Right lobe of liver (tissue), 6 donors: ENCODE data around the gene AKAP13. TPM values are rescaled to one million over a fixed set of nuclear protein-coding genes. Genes with fewer than 3 reads are reported as not detected.

Experiments
- ATAC-seq, 4 donors: fragments of 200-7000 bp; cut with Tn5 transposase; one replicate each; pipeline ENCODE4 v1.9.1; 2020; ENCODE audit warnings: mild to moderate bottlenecking in 4 of 4, moderate library complexity in 4 of 4
- DNase-seq, 3 donors: peaks; one replicate each; pipeline ENCODE4 v3.0.0-alpha.2; 2020
- H3K27ac ChIP-seq, 3 donors: fragments of 200-600 bp; one replicate each; pipeline ENCODE4 v1.8.0; 2022
- H3K27me3 ChIP-seq, 2 donors: fragments of 200-600 bp; one replicate each; pipeline ENCODE4 v1.8.0; 2022
- H3K36me3 ChIP-seq, 4 donors: fragments of 200-600 bp; sonication (generic) in 1 of 4; one replicate each; pipeline versions ENCODE4 v1.5.1 to v1.8.0; 2017 to 2022; ENCODE audit warnings: control low read depth in 1 of 4
- H3K4me1 ChIP-seq, 4 donors: fragments of 200-600 bp; sonication (generic) in 1 of 4; one replicate each; pipeline versions ENCODE4 v1.5.1 to v1.8.0; 2017 to 2022; ENCODE audit warnings: control low read depth in 1 of 4
- H3K4me3 ChIP-seq, 3 donors: fragments of 200-600 bp; one replicate each; pipeline ENCODE4 v1.8.0; 2022
- H3K9me3 ChIP-seq, 4 donors: fragments of 200-600 bp; sonication (generic) in 1 of 4; one replicate each; pipeline versions ENCODE4 v1.5.1 to v1.8.0; 2017 to 2022; ENCODE audit warnings: control low read depth in 1 of 4
- POLR2A ChIP-seq: fragments of 450-650 bp; IDR thresholded peaks from one replicate; pipeline ENCODE4 v1.6.1; 2017; ENCODE audit warnings: antibody characterized with exemption, mild to moderate bottlenecking
- WGBS: methylation state at CpG from one replicate; pipeline ENCODE4 v1.1.6; 2018; ENCODE audit warnings: low coverage, low lambda C conversion rate; ENCODE audit not compliant: insufficient coverage; ENCODE audit errors: missing lambda C conversion rate; 5-methylcytosine and 5-hydroxymethylcytosine counted together
- intact Hi-C, 2 donors: fragments of 100-400 bp; cut with DNase I; formaldehyde crosslinking; loops; one replicate each; pipeline versions ENCODE4 v1.11.2 to v1.14.1; 2022
- total RNA-seq, 6 experiments: library from RNA; depleted of rRNA in 2 of 6; stranded (reverse); fragments of >200 nt in 2 of 6; fragmentation: NEBNext Ultra II Directional in 3 of 6; extraction: Animal tissue kit (Norgen Biotek cat#: 25700) in 3 of 6; gene quantifications; one replicate each; pipeline versions ENCODE4 v1.1.0 to v1.2.4, GENCODE V29; 2016 to 2023
- TF ChIP-seq, protein P1 (sequence below), 4 donors: fragments of 200-600 bp in 3 of 4; fragments of 450-650 bp in 1 of 4; IDR thresholded peaks; one replicate each; pipeline versions ENCODE4 v1.5.1 to v1.8.0; 2016 to 2022; ENCODE audit warnings: antibody characterized with exemption in 4 of 4, mild to moderate bottlenecking in 2 of 4
- donor health status: DM: no; HTN: yes; CAD: no.
- donor health status: DM: no; HTN: no; CAD: no.
- donor health status: DM: no; HTN: no; CAD: no.
- donor health status: DM: no; HTN: yes; CAD: no.
- donor health status: DM: no; HTN: yes; CAD: no.

AKAP13 gene
- total RNA-seq, 6 experiments from 2014 or later = 50.1 to 73.1 (median 63.9) TPM

DNA sequence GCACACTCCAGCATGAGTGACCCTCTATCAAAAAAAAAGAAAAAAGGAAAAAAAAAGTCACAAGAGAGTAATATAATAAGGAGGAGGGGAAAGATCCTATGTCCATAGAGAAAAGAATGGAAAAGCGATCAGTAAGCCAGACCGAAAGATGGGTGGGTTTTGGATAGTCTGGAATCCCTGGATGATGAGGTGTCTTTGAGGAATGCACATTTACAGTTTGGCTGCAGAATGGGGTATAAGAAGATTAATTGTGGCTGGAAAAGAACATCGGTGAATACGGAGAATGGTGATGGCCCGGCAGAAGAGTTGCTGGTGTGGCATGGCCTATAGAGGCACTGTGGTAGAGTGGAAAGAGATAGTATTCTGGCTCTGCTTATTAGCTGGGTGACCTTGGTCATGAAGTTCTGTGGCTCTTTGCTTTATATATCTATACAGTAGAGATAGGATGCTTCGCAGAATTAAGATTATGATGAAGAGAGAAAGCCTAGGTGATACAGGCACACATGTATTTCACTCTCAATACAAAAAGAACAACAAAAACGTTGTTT, 187.9 kb downstream of the AKAP13 start:
- Histone ChIP-seq H3K27me3 (no peaks in the 10 kb centered on the region), H3K4me3 (no peak overlapping the region), H3K4me1 (peaks cover 0 to 9% (median 0%) of the 10 kb centered on the region in 4 donors), H3K27ac (no peak overlapping the region), H3K9me3 (no peaks in the 10 kb centered on the region), H3K36me3 (no peaks in the 10 kb centered on the region)
- DNase-seq = no peak
- no peak for ATAC-seq
- intact Hi-C loops = no loop called here
- WGBS = 92% methylated on average over 5 of the region's 7 CpGs
- TF ChIP-seq, protein P1, sequence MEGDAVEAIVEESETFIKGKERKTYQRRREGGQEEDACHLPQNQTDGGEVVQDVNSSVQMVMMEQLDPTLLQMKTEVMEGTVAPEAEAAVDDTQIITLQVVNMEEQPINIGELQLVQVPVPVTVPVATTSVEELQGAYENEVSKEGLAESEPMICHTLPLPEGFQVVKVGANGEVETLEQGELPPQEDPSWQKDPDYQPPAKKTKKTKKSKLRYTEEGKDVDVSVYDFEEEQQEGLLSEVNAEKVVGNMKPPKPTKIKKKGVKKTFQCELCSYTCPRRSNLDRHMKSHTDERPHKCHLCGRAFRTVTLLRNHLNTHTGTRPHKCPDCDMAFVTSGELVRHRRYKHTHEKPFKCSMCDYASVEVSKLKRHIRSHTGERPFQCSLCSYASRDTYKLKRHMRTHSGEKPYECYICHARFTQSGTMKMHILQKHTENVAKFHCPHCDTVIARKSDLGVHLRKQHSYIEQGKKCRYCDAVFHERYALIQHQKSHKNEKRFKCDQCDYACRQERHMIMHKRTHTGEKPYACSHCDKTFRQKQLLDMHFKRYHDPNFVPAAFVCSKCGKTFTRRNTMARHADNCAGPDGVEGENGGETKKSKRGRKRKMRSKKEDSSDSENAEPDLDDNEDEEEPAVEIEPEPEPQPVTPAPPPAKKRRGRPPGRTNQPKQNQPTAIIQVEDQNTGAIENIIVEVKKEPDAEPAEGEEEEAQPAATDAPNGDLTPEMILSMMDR (IDR thresholded peaks at IDR 0.05) = no peak
- no peak for TF ChIP-seq POLR2A

DNA sequence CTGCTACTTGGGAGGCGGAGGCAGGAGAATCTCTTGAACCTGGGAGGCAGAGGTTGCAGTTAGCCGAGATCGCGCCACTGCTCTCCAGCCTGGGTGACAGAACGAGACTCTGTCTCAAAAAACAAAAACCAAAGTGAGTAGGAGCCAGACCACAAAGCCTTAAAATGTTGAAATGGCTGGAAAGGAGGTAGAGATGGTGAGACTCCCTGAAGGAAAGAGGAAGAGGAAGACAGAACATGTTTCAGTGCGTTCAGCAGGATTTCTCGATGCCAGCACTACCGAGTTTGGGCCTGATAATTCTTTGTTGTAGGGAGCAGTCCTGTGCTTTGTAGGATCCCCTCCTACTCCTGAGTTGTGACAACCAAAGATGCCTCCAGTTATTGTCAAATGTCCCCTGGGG, 189.9 kb downstream of the AKAP13 start:
- 50% methylated on average over 7 of the region's 8 CpGs for WGBS
- DNase-seq (no peak), ATAC-seq (peak in 2 of 4 donors; percentile 33 to 47)
- Histone ChIP-seq H3K4me1 (no peaks in the 10 kb centered on the region), H3K36me3 (no peaks in the 10 kb centered on the region), H3K27me3 (no peaks in the 10 kb centered on the region), H3K27ac (no peak overlapping the region), H3K4me3 (no peak overlapping the region), H3K9me3 (no peaks in the 10 kb centered on the region)
- intact Hi-C loops = no loop called here
- TF ChIP-seq POLR2A = no peak
- TF ChIP-seq, protein P1 (IDR thresholded peaks at IDR 0.05) = no peak

DNA sequence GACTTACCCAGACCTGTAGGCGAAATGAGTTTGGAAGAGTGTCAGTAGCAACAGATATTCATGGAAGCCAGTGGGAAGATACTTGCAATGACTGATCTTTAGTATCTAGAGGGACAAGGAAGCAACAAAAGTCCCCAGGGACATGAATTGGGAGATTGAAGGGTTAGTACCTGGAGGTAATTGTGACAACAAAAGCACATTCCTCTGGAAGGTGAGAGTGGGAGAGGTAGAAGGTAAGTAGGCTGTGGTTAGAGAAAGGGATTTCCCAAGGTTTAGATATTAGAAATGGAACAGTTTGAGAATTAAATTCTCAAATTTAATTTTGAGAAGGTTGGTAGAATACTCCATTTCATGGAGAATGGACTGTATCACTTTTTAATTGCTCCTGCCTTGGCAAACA, 191.4 kb downstream of the AKAP13 start:
- Histone ChIP-seq H3K4me1 (no peaks in the 10 kb centered on the region), H3K4me3 (no peak overlapping the region), H3K36me3 (no peaks in the 10 kb centered on the region), H3K27ac (no peak overlapping the region), H3K9me3 (no peaks in the 10 kb centered on the region), H3K27me3 (no peaks in the 10 kb centered on the region)
- no peak for TF ChIP-seq POLR2A
- TF ChIP-seq, protein P1 (IDR thresholded peaks at IDR 0.05) = no peak
- no peak for ATAC-seq
- DNase-seq = no peak
- WGBS = 88% methylated on average over 1 of the region's 1 CpG
- intact Hi-C loops = no loop called here

DNA sequence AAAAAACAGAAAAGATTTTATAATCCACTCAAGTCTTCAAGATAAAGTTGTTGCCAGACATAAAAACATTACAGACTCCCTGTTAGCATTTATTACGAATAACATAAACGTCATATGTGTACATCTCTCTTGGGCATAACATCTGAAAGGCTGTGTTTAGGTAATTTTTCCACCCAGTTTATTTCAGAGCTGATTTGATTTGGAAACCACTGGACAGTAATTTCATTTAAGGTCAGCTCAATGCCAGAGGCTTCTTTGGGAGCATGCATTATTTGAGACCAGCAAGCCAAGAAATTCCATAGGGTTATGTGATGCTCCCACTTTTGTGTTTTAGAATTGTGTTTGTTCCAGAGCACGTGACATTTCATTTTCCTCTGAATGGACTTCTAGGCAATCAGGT, 196.0 kb downstream of the AKAP13 start:
- Histone ChIP-seq H3K27ac (peak overlapping the region in 1 of 3 donors; percentile 50), H3K36me3 (no peaks in the 10 kb centered on the region), H3K4me3 (no peak overlapping the region), H3K9me3 (no peaks in the 10 kb centered on the region), H3K4me1 (peaks cover 0 to 28% (median 5%) of the 10 kb centered on the region in 4 donors), H3K27me3 (no peaks in the 10 kb centered on the region)
- WGBS = 92% methylated on average over 3 of the region's 3 CpGs
- intact Hi-C loops = no loop called here
- TF ChIP-seq POLR2A = no peak
- TF ChIP-seq, protein P1 (IDR thresholded peaks at IDR 0.05) = no peak
- ATAC-seq (no peak), DNase-seq (no peak)
